HG02885 (cell line): ENCODE data around the gene SERPINI2.
"Not testable (repeated sequence)": the region's sequence is repeated elsewhere in the genome, so short reads cannot be mapped to it uniquely, and the experiment has no call there.

Experiments
- ATAC-seq: cut with Tn5 transposase; IDR thresholded peaks from one replicate; pipeline ENCODE4 v1.9.1; 2021; ENCODE audit warnings: mild to moderate bottlenecking; ENCODE audit not compliant: unreplicated experiment, poor library complexity

The SERPINI2 gene

DNA sequence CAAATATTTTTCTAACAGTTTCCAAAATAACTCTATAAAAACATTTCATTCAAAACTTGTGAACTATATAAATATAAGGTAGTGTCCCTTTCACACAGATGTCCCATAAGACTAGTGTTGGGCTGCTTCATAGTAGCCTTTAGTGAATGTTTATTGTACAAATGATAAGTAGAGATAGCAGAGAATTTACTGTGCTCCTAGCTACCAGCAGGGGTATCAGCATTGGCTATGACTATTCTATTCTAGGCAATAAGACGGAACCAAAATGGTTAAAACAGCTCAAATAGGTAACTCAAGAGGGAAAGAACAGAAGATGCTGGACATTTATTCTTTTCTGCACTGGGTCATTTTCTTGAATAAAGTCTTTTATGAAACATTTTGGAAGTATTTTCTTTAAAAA is 22.6 kb downstream of the SERPINI2 start:
- ATAC-seq: no peak

- ATAC-seq: no peak
These were observed 23.2 kb downstream of the SERPINI2 start for GRCh38 chr3:167450675-167451074.

- ATAC-seq: peak; percentile 66
These were observed 23.6 kb downstream of the SERPINI2 start for GRCh38 chr3:167450195-167450594.

DNA sequence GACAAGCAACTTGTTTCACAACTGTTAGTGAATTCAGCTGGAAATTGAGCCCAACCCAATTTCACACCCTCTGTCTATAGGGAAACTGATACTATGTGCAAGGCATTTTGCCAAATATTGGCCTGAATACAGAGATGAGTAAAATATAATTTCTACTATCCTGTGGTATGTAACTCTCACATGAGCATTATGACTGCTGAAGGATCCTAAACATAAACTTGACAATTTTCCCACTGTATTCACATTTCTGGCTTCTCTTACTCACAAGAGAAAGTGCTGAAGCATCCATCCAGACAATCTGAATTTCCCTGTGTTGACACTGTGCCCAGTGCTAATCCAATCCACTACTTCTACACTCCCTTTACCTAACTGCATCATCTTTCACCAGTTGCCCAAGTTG is 28.4 kb downstream of the SERPINI2 start:
- ATAC-seq: no peak

- ATAC-seq: no peak
These were observed 32.6 kb downstream of the SERPINI2 start for GRCh38 chr3:167441256-167441655.

DNA sequence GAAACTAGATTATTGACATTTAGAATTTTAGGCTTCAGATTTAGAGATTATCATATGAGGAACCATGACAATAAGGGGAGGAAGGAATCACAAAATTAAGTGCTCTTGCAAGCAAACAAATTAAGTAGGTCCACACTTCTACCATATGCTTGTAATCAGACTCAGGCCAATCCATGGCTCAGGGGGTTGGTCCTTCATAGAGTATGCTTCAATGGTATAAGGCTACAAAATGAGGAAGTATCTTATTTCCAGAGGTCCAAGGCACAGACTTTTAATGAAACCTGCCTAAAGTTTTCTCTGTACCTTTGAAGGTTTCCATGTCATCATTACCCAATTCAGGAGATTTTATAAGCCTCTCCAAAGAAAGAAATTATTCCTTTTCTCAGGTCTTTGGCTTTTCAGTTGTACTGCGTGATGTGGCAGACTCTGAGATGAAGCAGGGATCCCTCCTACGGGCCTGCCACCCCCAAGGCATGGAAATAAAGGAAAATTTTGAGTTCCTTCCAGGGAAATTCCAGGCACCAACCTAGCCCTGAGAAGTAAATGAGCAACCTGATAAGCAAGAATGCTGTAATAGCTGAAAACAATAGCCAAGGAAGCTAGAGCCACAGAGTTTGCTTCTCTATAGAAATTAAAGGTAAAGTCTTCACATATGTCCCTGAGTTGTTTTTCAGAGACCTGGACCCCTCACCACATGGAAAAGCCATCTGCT is 36.3 kb downstream of the SERPINI2 start:
- no peak for ATAC-seq

DNA sequence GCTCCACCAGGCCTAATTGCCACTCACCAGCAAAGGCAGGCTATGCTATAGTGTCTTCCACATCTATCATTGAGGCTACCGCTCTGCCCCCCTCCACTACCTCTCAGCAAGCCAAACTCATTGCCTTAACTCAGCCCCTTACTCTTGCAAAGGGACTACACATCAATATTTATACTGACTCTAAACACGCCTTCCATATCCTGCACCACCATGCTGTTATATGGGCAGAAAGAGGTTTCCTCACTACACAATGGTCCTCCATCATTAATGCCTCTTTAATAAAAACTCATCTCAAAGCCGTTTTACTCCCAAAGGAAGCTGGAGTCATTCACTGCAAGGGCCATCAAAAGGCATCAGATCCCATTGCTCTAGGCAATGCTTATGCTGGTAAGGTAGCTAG is 46.9 kb downstream of the SERPINI2 start:
- not testable (repeated sequence) for ATAC-seq

GRCh38 chr3:167422396-167422795 is 51.4 kb downstream of the SERPINI2 start:
- ATAC-seq: not testable (repeated sequence)

DNA sequence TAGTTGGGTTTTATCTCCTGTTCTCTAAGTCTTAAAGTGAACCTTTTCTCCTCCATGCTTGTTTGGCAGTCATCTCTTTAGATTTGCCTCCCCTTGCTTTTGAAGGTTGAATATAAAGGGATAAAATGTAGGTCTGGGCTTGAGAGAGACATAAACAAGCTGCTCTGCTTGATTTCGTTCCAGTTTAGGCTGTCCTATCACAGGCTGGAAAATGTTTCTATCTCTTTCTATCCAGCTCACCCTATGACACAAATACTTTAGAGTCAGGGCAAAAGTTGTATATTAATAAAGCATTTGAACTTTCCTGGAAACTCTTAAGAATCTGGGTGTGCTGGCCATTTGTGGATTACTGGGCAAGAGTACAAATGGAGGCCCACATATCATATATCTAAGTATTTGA is 64.2 kb downstream of the SERPINI2 start:
- ATAC-seq: no peak

GRCh38 chr3:167406876-167407492 is 66.9 kb downstream of the SERPINI2 start:
- ATAC-seq: no peak

- no peak for ATAC-seq
These were observed 76.0 kb downstream of the SERPINI2 start for GRCh38 chr3:167397826-167398225.

- no peak for ATAC-seq
These were observed 77.8 kb downstream of the SERPINI2 start for GRCh38 chr3:167396075-167396474.

GRCh38 chr3:167394003-167394402 is 79.8 kb downstream of the SERPINI2 start:
- no peak for ATAC-seq
